Activated gamma-delta T cell (primary cell): ENCODE results near the gene KRTAP10-12.

Experiments
- DNase-seq: peaks from one replicate; lab custom pipeline; 2025; lab: John Stamatoyannopoulos, UW

The KRTAP10-12 gene

GRCh38 chr21:44734026-44734745 is 37.2 kb downstream of the KRTAP10-12 start:
- no peak for DNase-seq

GRCh38 chr21:44734841-44735240 is 37.9 kb downstream of the KRTAP10-12 start:
- no peak for DNase-seq

- no peak for DNase-seq
Measured at GRCh38 chr21:44735821-44736220, 38.8 kb downstream of the KRTAP10-12 start.

GRCh38 chr21:44736291-44737004 is 39.5 kb downstream of the KRTAP10-12 start:
- DNase-seq = no peak

- no peak for DNase-seq
Measured at GRCh38 chr21:44737706-44738354, 40.9 kb downstream of the KRTAP10-12 start.

- no peak for DNase-seq
Measured at GRCh38 chr21:44738621-44739020, 41.6 kb downstream of the KRTAP10-12 start.

- no peak for DNase-seq
Measured at GRCh38 chr21:44739316-44739715, 42.3 kb downstream of the KRTAP10-12 start.

GRCh38 chr21:44740742-44741141 is 43.8 kb downstream of the KRTAP10-12 start:
- DNase-seq = no peak

- DNase-seq = no peak
Measured at GRCh38 chr21:44741921-44742320, 44.9 kb downstream of the KRTAP10-12 start.

GRCh38 chr21:44742418-44743153 is 45.6 kb downstream of the KRTAP10-12 start:
- no peak for DNase-seq
